Measurements from ENCODE around the gene PTPRN2. TPM values are rescaled to one million over a fixed set of nuclear protein-coding genes. Genes with fewer than 3 reads are reported as not detected.
A peak's percentile ranks its signal among the peaks of the same experiment; 100 is the strongest.

PTPRN2 gene
- total and polyA plus RNA-seq, 2 of the 8 experiments (the other 6 are each of a cell fraction or from before 2014, with no cell fraction given) = 2.6 to 4.5 TPM

GRCh38 chr7:158500651-158501052, 87.0 kb downstream of the PTPRN2 start:
- Histone ChIP-seq H3K4ac (replicated peaks; ENCODE audit: insufficient read length, low read depth, low read length) (no peak overlapping the region), H2BK15ac (ENCODE audit: low read length) (no peak overlapping the region), H3K9me3 (ENCODE audit: insufficient read depth in 2 of 2, low read depth in 1 of 2, low read length in 1 of 2) (peaks cover 0 to 2% of the 10 kb centered on the region in 2 experiments; a peak in 2 of 4 replicates), H3K4me2 (ENCODE audit: insufficient read depth in 1 of 2, low read depth in 2 of 2, low read length in 2 of 2) (peak overlapping the region in 1 of 2 experiments; percentile 2; a peak in 1 of 4 replicates), H2BK20ac (ENCODE audit: low read length) (no peak overlapping the region), H3K14ac (ENCODE audit: insufficient read length) (no peak overlapping the region), H3K27me3 (replicated peaks in 1 of 4; ENCODE audit: control insufficient read depth in 3 of 4, extremely low read depth in 1 of 4, insufficient read depth in 3 of 4, low read length in 3 of 4) (peaks cover 0 to 2% (median 0%) of the 10 kb centered on the region in 4 experiments; a peak in 1 of 7 replicates), H4K91ac (replicated peaks; ENCODE audit: insufficient read length, low read length) (peak overlapping the region; percentile 5), H3K4me3 (ENCODE audit: extremely low read depth in 1 of 4, insufficient read depth in 2 of 4, low read depth in 3 of 4, low read length in 4 of 4) (no peak overlapping the region), H4K8ac (ENCODE audit: extremely low read depth, insufficient read depth, low read length) (peak overlapping the region; percentile 60; the same call in 1 of the 2 replicates), H3K27ac (ENCODE audit: low read depth, low read length) (no peak overlapping the region), H3K18ac (ENCODE audit: extremely low read depth, low read length) (peak overlapping the region; percentile 78), H2BK120ac (replicated peaks; ENCODE audit: low read depth, low read length) (no peak overlapping the region), H2BK5ac (ENCODE audit: low read depth, low read length) (0 out of 2 replicates have a peak overlapping the region, but pooled peaks have one; percentile 44), H3K56ac (replicated peaks; ENCODE audit: insufficient read length, low read depth, low read length) (no peak overlapping the region), H3K36me3 (ENCODE audit: control insufficient read depth in 2 of 4, insufficient read depth in 4 of 4, low read length in 3 of 4) (no peaks in the 10 kb centered on the region), H2AK5ac (ENCODE audit: low read depth, low read length) (no peak overlapping the region), H4K20me1 (replicated peaks in 1 of 2; ENCODE audit: control insufficient read depth in 1 of 2, insufficient read depth in 2 of 2, low read length in 2 of 2) (no peaks in the 10 kb centered on the region), H3K9ac (replicated peaks in 1 of 4; ENCODE audit: extremely low read depth in 1 of 4, low read depth in 3 of 4, low read length in 3 of 4) (peak overlapping the region in 2 of 4 experiments; percentile 0 to 8; a peak in 2 of 7 replicates), H2AFZ (ENCODE audit: low read length) (0 out of 2 replicates have a peak overlapping the region, but pooled peaks have one; percentile 35), H3K23ac (ENCODE audit: insufficient read length) (no peak overlapping the region), H3K79me2 (ENCODE audit: control insufficient read depth in 1 of 2, insufficient read depth in 2 of 2, low read length in 2 of 2) (no peaks in the 10 kb centered on the region), H3K23me2 (ENCODE audit: low read depth, low read length) (no peaks in the 10 kb centered on the region), H2BK12ac (ENCODE audit: low read depth, low read length) (no peak overlapping the region), H4K5ac (ENCODE audit: insufficient read length, low read depth, low read length) (no peak overlapping the region), H3K79me1 (ENCODE audit: low read depth, low read length) (no peaks in the 10 kb centered on the region), H3K4me1 (replicated peaks in 1 of 4; ENCODE audit: control insufficient read depth in 3 of 4, insufficient read depth in 4 of 4, low read length in 3 of 4) (peaks cover 0 to 21% (median 15%) of the 10 kb centered on the region in 4 experiments; a peak in 6 of 7 replicates)
- FAIRE-seq (no peak), DNase-seq (ENCODE audit: low read depth in 1 of 2, low spot score in 2 of 2) (peak in 1 of 2 experiments; percentile 58)
- POLR2A ChIA-PET (ENCODE audit: partially characterized antibody) = interaction anchor here (0.8 to 1.4 kb wide), 2 partner anchors 27 to 32 kb away, joined by 3 read pairs; no protein-coding TSS in a partner anchor
- TF ChIP-seq BRCA1 (IDR thresholded peaks at IDR 0.05; ENCODE audit: low read depth, low read length) (no peak), MAX (IDR thresholded peaks at IDR 0.05) (peak; percentile 82), E2F6 (IDR thresholded peaks at IDR 0.05) (peak; percentile 93)
- CTCF ChIA-PET (ENCODE audit: partially characterized antibody) = interaction anchor here (1.5 kb wide), 1 partner anchor 53 kb away, joined by 3 read pairs; no protein-coding TSS in a partner anchor
- 56% methylated on average over 29 of the region's 29 CpGs; no CpG with 5 or more reads in 1 of the 2 experiments for WGBS, 2 experiments (ENCODE audit: extremely low coverage in 1 of 2, insufficient coverage in 1 of 2, insufficient read length in 1 of 2, insufficient replicate concordance in 2 of 2, low coverage in 1 of 2, low lambda C conversion rate in 2 of 2, missing lambda C conversion rate in 1 of 2)

Data from H1 (cell line).